ENCODE results near the gene PGAP6. TPM values are rescaled to one million over a fixed set of nuclear protein-coding genes. Genes with fewer than 3 reads are reported as not detected.
A peak's percentile ranks its signal among the peaks of the same experiment; 100 is the strongest.
"Not testable (repeated sequence)": the region's sequence is repeated elsewhere in the genome, so short reads cannot be mapped to it uniquely, and the experiment has no call there.

PGAP6 gene
- total and polyA plus RNA-seq, 2 of the 13 experiments (the other 11 are each of a cell fraction or from before 2014, with no cell fraction given) = 52.7 to 136 TPM

- intact Hi-C loops (cut with micrococcal nuclease; ENCODE audit: unreplicated experiment); CTCF ChIA-PET (ENCODE audit: low intra/inter-chr PET ratio, low total read pairs); BruUV-seq (replicated peaks); in situ Hi-C loops (cut with HindIII; ENCODE audit: extremely low pct_ligation_motif_present, low pct_unique_long_range_greater_than_20kb); H3K4me3 ChIP-seq (replicated peaks in 1 of 3; ENCODE audit: insufficient read depth in 1 of 3, low read depth in 2 of 3, low read length in 3 of 3); FAIRE-seq; ATAC-seq; H3K9ac ChIP-seq (ENCODE audit: insufficient read depth, low read depth, low read length); DNase-seq (ENCODE audit: low spot score); H2AFZ ChIP-seq (ENCODE audit: low read length); H4K20me1 ChIP-seq (ENCODE audit: insufficient read depth, low read length); H3K27ac ChIP-seq (ENCODE audit: extremely low read length, insufficient read depth, low read length); H3K4me2 ChIP-seq (ENCODE audit: low read depth, low read length); H3K27me3 ChIP-seq (ENCODE audit: control insufficient read depth in 1 of 2, insufficient read depth in 2 of 2, low read length in 2 of 2); H3K9me3 ChIP-seq (ENCODE audit: low read length): not testable (repeated sequence)
- Histone ChIP-seq H3K36me3 (replicated peaks in 1 of 2; ENCODE audit: control insufficient read depth in 1 of 2, insufficient read depth in 2 of 2, low read length in 2 of 2) (peaks cover 16 to 22% of the 10 kb centered on the region in 2 experiments; a peak in 4 of 5 replicates), H3K79me2 (ENCODE audit: insufficient read depth, low read length) (peaks cover 16% of the 10 kb centered on the region), H3K4me1 (ENCODE audit: insufficient read depth, low read length) (peaks cover 27% of the 10 kb centered on the region)
- 92% methylated on average over 35 of the region's 36 CpGs for WGBS (ENCODE audit: low lambda C conversion rate)
- TF ChIP-seq HNRNPL (IDR thresholded peaks at IDR 0.05; ENCODE audit: low read depth, low read length) = peak; percentile 78
- POLR2A ChIA-PET = interaction anchor here (5.9 kb wide), 1 partner anchor 8 kb away, joined by 27 read pairs; the partner anchor contains the start of gene MRPL28
Measured at GRCh38 chr16:378113-378820, 3.5 kb downstream of the PGAP6 start.

GRCh38 chr16:377419-377951 is 4.3 kb downstream of the PGAP6 start:
- Histone ChIP-seq H2AFZ (ENCODE audit: low read length) (no peak overlapping the region), H3K4me2 (ENCODE audit: low read depth, low read length) (no peak overlapping the region), H3K4me1 (ENCODE audit: insufficient read depth, low read length) (peaks cover 19% of the 10 kb centered on the region), H3K79me2 (ENCODE audit: insufficient read depth, low read length) (peaks cover 16% of the 10 kb centered on the region), H4K20me1 (ENCODE audit: insufficient read depth, low read length) (no peaks in the 10 kb centered on the region), H3K27ac (ENCODE audit: extremely low read length, insufficient read depth, low read length) (no peak overlapping the region), H3K36me3 (replicated peaks in 1 of 2; ENCODE audit: control insufficient read depth in 1 of 2, insufficient read depth in 2 of 2, low read length in 2 of 2) (peaks cover 16 to 22% of the 10 kb centered on the region in 2 experiments; a peak in 4 of 5 replicates), H3K9me3 (ENCODE audit: low read length) (no peaks in the 10 kb centered on the region), H3K9ac (ENCODE audit: insufficient read depth, low read depth, low read length) (no peak overlapping the region), H3K4me3 (replicated peaks in 1 of 3; ENCODE audit: insufficient read depth in 1 of 3, low read depth in 2 of 3, low read length in 3 of 3) (no peak overlapping the region), H3K27me3 (ENCODE audit: control insufficient read depth in 1 of 2, insufficient read depth in 2 of 2, low read length in 2 of 2) (no peaks in the 10 kb centered on the region)
- ChIA-PET CTCF (ENCODE audit: low intra/inter-chr PET ratio, low total read pairs) (no interaction called here), POLR2A (no interaction called here)
- intact Hi-C loops (cut with micrococcal nuclease; ENCODE audit: unreplicated experiment) = no loop called here
- no TSS peak for BruUV-seq (replicated peaks)
- ATAC-seq (no peak), FAIRE-seq (no peak), DNase-seq (ENCODE audit: low spot score) (no peak)
- in situ Hi-C loops (cut with HindIII; ENCODE audit: extremely low pct_ligation_motif_present, low pct_unique_long_range_greater_than_20kb) = no loop called here
- TF ChIP-seq LCORL (IDR thresholded peaks at IDR 0.05) (no peak), LCORL (CRISPR knock-in tag; IDR thresholded peaks at IDR 0.05) (no peak), HNRNPLL (IDR thresholded peaks at IDR 0.05; ENCODE audit: low read depth, low read length, poor library complexity, severe bottlenecking) (no peak), PBX3 (CRISPR knock-in tag; IDR thresholded peaks at IDR 0.05; ENCODE audit: borderline replicate concordance) (no peak), GRHL1 (CRISPR knock-in tag; conservative IDR thresholded peaks at IDR 0.05) (no peak), TOE1 (CRISPR knock-in tag; IDR thresholded peaks at IDR 0.05) (no peak)
- WGBS (ENCODE audit: low lambda C conversion rate) = 97% methylated on average over 33 of the region's 42 CpGs
